Body of pancreas (tissue), 4 donors: ENCODE measurements around the gene ARMS2. TPM values are rescaled to one million over a fixed set of nuclear protein-coding genes. Genes with fewer than 3 reads are reported as not detected.

Experiments used
- ATAC-seq: fragments of 150-250 bp; one replicate; pipeline ENCODE4 v1.9.1; 2016
- DNase-seq, 4 donors: peaks; one replicate each; pipeline ENCODE4 v3.0.0-alpha.2; 2019
- H3K27ac ChIP-seq, 4 donors: fragments of 200-600 bp; sonication (generic); 1 replicate in 3 of 4; 2 replicates in 1 of 4; pipeline versions ENCODE4 v1.5.1 to v1.6.1; 2016 to 2019; ENCODE audit warnings: mild to moderate bottlenecking in 1 of 4, mixed read lengths in 1 of 4, moderate library complexity in 1 of 4
- H3K27me3 ChIP-seq, 2 donors: fragments of 200-600 bp; sonication (generic); one replicate each; pipeline ENCODE4 v1.6.0; 2016; ENCODE audit warnings: mild to moderate bottlenecking in 1 of 2
- H3K36me3 ChIP-seq, 2 donors: fragments of 200-600 bp; sonication (generic); replicated peaks in 1 of 2; 2 replicates each; pipeline ENCODE4 v1.5.1; 2016; ENCODE audit warnings: low read depth in 2 of 2; ENCODE audit not compliant: insufficient read depth in 1 of 2
- H3K4me1 ChIP-seq: fragments of 200-600 bp; sonication (generic); one replicate; pipeline ENCODE4 v1.6.0; 2016
- H3K4me3 ChIP-seq, 2 donors: fragments of 200-600 bp; sonication (generic); 1 replicate in 1 of 2; 2 replicates in 1 of 2; pipeline ENCODE4 v1.5.1; 2016 to 2019
- H3K9me3 ChIP-seq, 3 donors: fragments of 200-600 bp; sonication (generic); 1 replicate in 2 of 3; 2 replicates in 1 of 3; pipeline ENCODE4 v1.5.1; 2016
- POLR2A ChIP-seq, 3 donors: fragments of 450-650 bp; IDR thresholded peaks; one replicate each; pipeline ENCODE4 v1.6.1; 2016; ENCODE audit warnings: antibody characterized with exemption in 3 of 3, mild to moderate bottlenecking in 2 of 3
- WGBS, 2 donors: methylation state at CpG; one replicate each; pipeline ENCODE4 v1.1.5; 2017; 5-methylcytosine and 5-hydroxymethylcytosine counted together
- intact Hi-C: fragments of 100-400 bp; cut with DNase I; formaldehyde crosslinking; loops from one replicate; pipeline ENCODE4 v1.15.1; 2023
- total RNA-seq, 2 donors: library from RNA; depleted of rRNA; stranded (reverse); fragments of >200 nt; gene quantifications; one replicate each; pipeline ENCODE4 v1.1.0, GENCODE V29; 2016
- TF ChIP-seq, protein P1 (sequence below), 7 experiments: fragments of 450-650 bp in 4 of 7; fragments of 200-600 bp in 3 of 7; sonication (generic) in 3 of 7; IDR thresholded peaks; one replicate each; pipeline ENCODE4 v1.5.1; 2016 to 2019; ENCODE audit warnings: antibody characterized with exemption in 7 of 7

The ARMS2 gene
- total RNA-seq, 2 donors from 2014 or later = not detected

DNA sequence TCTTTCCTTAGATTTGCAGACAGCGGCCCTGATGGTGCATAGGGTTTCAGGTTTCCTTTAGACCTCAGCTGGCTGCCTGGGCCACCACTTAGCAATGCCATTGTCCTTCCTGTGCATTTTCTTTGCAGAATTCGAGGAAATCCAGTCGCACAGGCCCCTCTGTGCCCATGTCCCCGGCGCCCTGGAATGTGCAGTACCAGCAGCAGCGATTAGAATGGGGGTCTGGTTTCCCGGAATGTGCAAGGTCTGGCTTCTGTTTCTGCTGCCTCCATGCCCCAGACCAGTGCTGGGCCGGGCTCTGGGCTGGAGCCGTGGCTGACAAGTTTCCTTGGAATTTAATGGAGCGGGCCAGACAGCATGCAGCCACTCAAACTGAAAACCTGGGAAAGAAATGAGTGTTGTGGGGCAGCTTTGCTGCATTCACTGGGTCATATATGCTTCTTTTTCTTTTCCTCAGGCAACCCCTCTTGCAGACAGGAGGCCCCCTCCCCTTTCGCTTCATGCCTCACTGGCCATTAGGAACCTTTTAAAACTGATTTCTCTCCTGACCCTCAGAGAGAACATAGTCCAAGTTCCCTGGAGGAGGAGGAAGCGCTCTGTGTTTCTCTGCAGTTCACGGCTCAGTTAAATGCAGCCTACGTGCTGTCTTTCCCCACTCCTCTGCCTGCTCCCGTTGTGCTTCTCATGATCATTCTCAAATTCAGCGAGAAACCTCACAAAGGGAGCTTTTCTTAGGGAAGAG, 21.3 kb downstream of the ARMS2 start:
- H3K36me3 ChIP-seq = no peaks in the 10 kb centered on the region
- no peak overlapping the region for H3K4me3 ChIP-seq
- no peak overlapping the region for H3K27ac ChIP-seq
- no peaks in the 10 kb centered on the region for H3K4me1 ChIP-seq
- TF ChIP-seq, protein P1, sequence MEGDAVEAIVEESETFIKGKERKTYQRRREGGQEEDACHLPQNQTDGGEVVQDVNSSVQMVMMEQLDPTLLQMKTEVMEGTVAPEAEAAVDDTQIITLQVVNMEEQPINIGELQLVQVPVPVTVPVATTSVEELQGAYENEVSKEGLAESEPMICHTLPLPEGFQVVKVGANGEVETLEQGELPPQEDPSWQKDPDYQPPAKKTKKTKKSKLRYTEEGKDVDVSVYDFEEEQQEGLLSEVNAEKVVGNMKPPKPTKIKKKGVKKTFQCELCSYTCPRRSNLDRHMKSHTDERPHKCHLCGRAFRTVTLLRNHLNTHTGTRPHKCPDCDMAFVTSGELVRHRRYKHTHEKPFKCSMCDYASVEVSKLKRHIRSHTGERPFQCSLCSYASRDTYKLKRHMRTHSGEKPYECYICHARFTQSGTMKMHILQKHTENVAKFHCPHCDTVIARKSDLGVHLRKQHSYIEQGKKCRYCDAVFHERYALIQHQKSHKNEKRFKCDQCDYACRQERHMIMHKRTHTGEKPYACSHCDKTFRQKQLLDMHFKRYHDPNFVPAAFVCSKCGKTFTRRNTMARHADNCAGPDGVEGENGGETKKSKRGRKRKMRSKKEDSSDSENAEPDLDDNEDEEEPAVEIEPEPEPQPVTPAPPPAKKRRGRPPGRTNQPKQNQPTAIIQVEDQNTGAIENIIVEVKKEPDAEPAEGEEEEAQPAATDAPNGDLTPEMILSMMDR (IDR thresholded peaks at IDR 0.05) = no peak
- TF ChIP-seq POLR2A (IDR thresholded peaks at IDR 0.05) = no peak
- DNase-seq (no peak), ATAC-seq (no peak)
- intact Hi-C loops = no loop called here
- WGBS, 2 donors = 82 to 85% methylated on average over 16 of the region's 16 CpGs
- H3K9me3 ChIP-seq = no peaks in the 10 kb centered on the region
- H3K27me3 ChIP-seq = no peaks in the 10 kb centered on the region

DNA sequence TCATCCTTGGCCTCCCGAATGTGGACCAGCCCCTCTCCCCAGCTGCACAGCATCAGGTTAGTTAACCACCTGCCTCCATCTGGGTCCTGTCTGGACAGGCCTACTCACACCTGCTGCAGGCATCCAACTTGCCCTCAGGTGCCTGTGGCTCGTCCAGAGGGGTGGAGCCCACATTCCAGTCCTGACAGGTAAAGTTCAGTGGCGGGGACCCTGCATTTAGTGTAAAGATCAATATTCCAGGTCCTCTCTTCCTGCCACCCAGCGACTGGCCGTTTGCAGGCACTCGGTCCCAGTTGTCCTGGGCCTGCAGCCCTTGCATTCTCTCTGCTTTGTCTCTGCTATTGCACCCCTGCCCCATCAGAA, 21.9 kb downstream of the ARMS2 start:
- intact Hi-C loops = no loop called here
- Histone ChIP-seq H3K27me3 (no peaks in the 10 kb centered on the region), H3K9me3 (no peaks in the 10 kb centered on the region), H3K4me1 (no peaks in the 10 kb centered on the region), H3K27ac (no peak overlapping the region), H3K36me3 (no peaks in the 10 kb centered on the region), H3K4me3 (no peak overlapping the region)
- ATAC-seq (no peak), DNase-seq (no peak)
- no peak for TF ChIP-seq POLR2A (IDR thresholded peaks at IDR 0.05)
- TF ChIP-seq, protein P1 (IDR thresholded peaks at IDR 0.05) = no peak
- 81 to 82% methylated on average over 6 of the region's 6 CpGs for WGBS, 2 donors

DNA sequence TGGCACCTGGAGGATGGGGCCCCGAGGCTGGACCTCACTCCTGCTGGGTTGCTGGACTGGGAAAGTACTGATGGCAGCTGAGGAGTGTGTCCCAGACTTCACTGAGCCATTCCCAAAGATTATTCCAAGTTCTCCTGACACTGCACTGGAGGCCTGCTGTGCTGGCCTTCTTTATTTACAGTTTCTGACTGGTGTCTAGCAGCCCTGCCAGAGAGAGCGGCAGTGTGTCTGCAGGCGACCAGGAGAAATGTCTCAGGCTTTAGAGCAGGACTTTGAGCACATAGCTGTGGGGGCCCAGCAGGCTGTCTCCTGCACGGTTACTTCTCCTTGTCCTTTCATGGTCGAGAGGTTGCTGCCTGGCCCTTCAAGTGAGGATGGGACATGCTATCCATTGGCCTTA, 23.0 kb downstream of the ARMS2 start:
- Histone ChIP-seq H3K4me3 (no peak overlapping the region), H3K4me1 (no peaks in the 10 kb centered on the region), H3K27me3 (no peaks in the 10 kb centered on the region), H3K36me3 (no peaks in the 10 kb centered on the region), H3K27ac (no peak overlapping the region), H3K9me3 (no peaks in the 10 kb centered on the region)
- 81 to 85% methylated on average over 4 to 5 of the region's 5 CpGs for WGBS, 2 donors
- TF ChIP-seq, protein P1 (IDR thresholded peaks at IDR 0.05) = no peak
- no peak for TF ChIP-seq POLR2A (IDR thresholded peaks at IDR 0.05)
- intact Hi-C loops = no loop called here
- DNase-seq (no peak), ATAC-seq (no peak)

DNA sequence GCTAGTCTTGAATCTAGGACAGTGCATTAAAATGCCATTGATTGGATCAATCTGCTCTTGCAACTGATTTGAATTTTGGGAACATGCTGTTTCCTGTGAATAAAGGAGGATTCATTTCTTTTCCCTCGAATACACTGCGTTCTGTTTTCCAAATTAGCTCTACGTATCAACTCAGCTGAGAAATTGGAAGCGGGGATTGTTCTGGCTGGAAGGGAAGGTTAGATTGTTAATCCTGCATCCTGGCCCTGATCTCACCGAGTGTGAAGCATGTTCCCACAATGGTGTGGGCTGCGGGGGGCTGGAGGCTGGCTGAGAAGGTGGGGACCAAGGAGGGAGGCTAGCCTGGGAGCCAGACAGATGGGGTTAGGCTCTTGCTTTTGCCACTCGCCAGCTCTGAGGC, 24.5 kb downstream of the ARMS2 start:
- no peak for TF ChIP-seq POLR2A (IDR thresholded peaks at IDR 0.05)
- TF ChIP-seq, protein P1 (IDR thresholded peaks at IDR 0.05) = no peak
- ATAC-seq (no peak), DNase-seq (no peak)
- H3K27ac ChIP-seq = no peak overlapping the region
- intact Hi-C loops = no loop called here
- 86 to 87% methylated on average over 7 of the region's 7 CpGs for WGBS, 2 donors
- H3K27me3 ChIP-seq = no peaks in the 10 kb centered on the region
- no peaks in the 10 kb centered on the region for H3K4me1 ChIP-seq
- H3K9me3 ChIP-seq = no peaks in the 10 kb centered on the region
- H3K36me3 ChIP-seq = no peaks in the 10 kb centered on the region
- H3K4me3 ChIP-seq = no peak overlapping the region
